K562 (cell line): Measurements from ENCODE around the gene FAM117A. TPM values are rescaled to one million over a fixed set of nuclear protein-coding genes. Genes with fewer than 3 reads are reported as not detected.

ENCODE experiments used
- ATAC-seq: fragments of 200-7000 bp; cut with Tn5 transposase; 3 replicates; pipeline ENCODE4 v1.9.1; 2020; ENCODE audit warnings: moderate library complexity
- BruUV-seq: library from RNA; stranded (reverse); fragments of 400-500 nt; replicated peaks from 2 replicates; lab custom pipeline; 2021; lab: Mats Ljungman, UMichigan
- CTCF ChIA-PET: fragments of 300-600 bp; formaldehyde crosslinking; extraction: SDS; loops from one replicate; lab custom pipeline; 2021; ENCODE audit warnings: low intra/inter-chr PET ratio; lab: Yijun Ruan, JAX
- POLR2A ChIA-PET: fragments of 300-600, 350-650 bp; sonication (Branson Sonifier 250); formaldehyde crosslinking; extraction: SDS; loops from one replicate; lab custom pipeline; 2021; ENCODE audit warnings: antibody characterized with exemption, inconsistent platforms; lab: Yijun Ruan, JAX
- DNase-seq, 4 experiments: peaks; one replicate each; pipeline versions ENCODE4 v3.0.0 to v3.0.0-alpha.2; 2011 to 2018; ENCODE audit warnings: low spot score in 3 of 4, mixed read lengths in 3 of 4; ENCODE audit errors: extremely low read depth in 1 of 4
- FAIRE-seq: peaks from 2 replicates; lab custom pipeline; 2011; peaks lifted over from hg19 to GRCh38; lab: Jason Lieb, UNC
- H2AFZ ChIP-seq: 2 replicates; pipeline ENCODE4 v1.6.0; 2011; ENCODE audit warnings: low read depth, low read length, control low read depth, inconsistent platforms
- H3K27ac ChIP-seq: fragments of 200-600 bp; 3 replicates; pipeline ENCODE4 v1.8.0; 2011; ENCODE audit warnings: low read depth, mild to moderate bottlenecking, control low read depth, inconsistent platforms, low read length, moderate library complexity, mixed read lengths; ENCODE audit errors: extremely low read depth
- H3K27me3 ChIP-seq, 2 experiments: fragments of 300-600 bp in 1 of 2; 2 replicates in 1 of 2; 3 replicates in 1 of 2; pipeline versions ENCODE4 v1.6.0 to v1.8.0; 2011; ENCODE audit warnings: inconsistent platforms in 2 of 2, low read length in 2 of 2, mild to moderate bottlenecking in 1 of 2, mixed read lengths in 1 of 2, moderate library complexity in 1 of 2; ENCODE audit not compliant: control insufficient read depth in 2 of 2, insufficient read depth in 2 of 2
- H3K36me3 ChIP-seq: fragments of 300-600 bp; 3 replicates; pipeline ENCODE4 v1.8.0; 2011; ENCODE audit warnings: mild to moderate bottlenecking, low read length, inconsistent platforms; ENCODE audit not compliant: control insufficient read depth, insufficient read depth
- H3K4me1 ChIP-seq, 2 experiments: fragments of 200-600 bp in 1 of 2; replicated peaks in 1 of 2; 2 replicates in 1 of 2; 3 replicates in 1 of 2; pipeline versions ENCODE4 v1.5.1 to v1.8.0; 2011; ENCODE audit warnings: inconsistent platforms in 2 of 2, low read length in 2 of 2, mild to moderate bottlenecking in 1 of 2, mixed read lengths in 1 of 2, moderate library complexity in 1 of 2; ENCODE audit not compliant: control insufficient read depth in 2 of 2, insufficient read depth in 2 of 2
- H3K4me2 ChIP-seq: 2 replicates; pipeline ENCODE4 v1.6.1; 2011; ENCODE audit warnings: low read length, control low read depth, inconsistent platforms, mixed read lengths; ENCODE audit not compliant: insufficient read depth
- H3K4me3 ChIP-seq: fragments of 200-600 bp; sonication (generic), shearing (Covaris generic); 2 replicates; pipeline ENCODE4 v1.5.1; 2016; ENCODE audit warnings: control low read depth, inconsistent platforms
- H3K79me2 ChIP-seq: fragments of 200-600 bp; 3 replicates; pipeline ENCODE4 v1.8.0; 2011; ENCODE audit warnings: low read length, inconsistent platforms; ENCODE audit not compliant: control insufficient read depth, insufficient read depth
- H3K9ac ChIP-seq, 2 experiments: 2 replicates each; pipeline versions ENCODE4 v1.6.0 to v1.6.1; 2011; ENCODE audit warnings: low read depth in 2 of 2, low read length in 2 of 2, control low read depth in 1 of 2, inconsistent platforms in 1 of 2, mild to moderate bottlenecking in 1 of 2, mixed read lengths in 1 of 2; ENCODE audit not compliant: insufficient read depth in 1 of 2
- H3K9me1 ChIP-seq: one replicate; pipeline ENCODE4 v1.6.0; 2011; ENCODE audit warnings: inconsistent platforms, mild to moderate bottlenecking, low read length, moderate library complexity; ENCODE audit not compliant: control insufficient read depth, insufficient read depth
- H3K9me3 ChIP-seq: replicated peaks from 2 replicates; pipeline ENCODE4 v1.5.1; 2011; ENCODE audit warnings: low read depth, low read length, inconsistent platforms; ENCODE audit not compliant: control insufficient read depth, insufficient read depth
- H4K20me1 ChIP-seq: replicated peaks from 2 replicates; pipeline ENCODE4 v1.6.1; 2011; ENCODE audit warnings: low read length, inconsistent platforms, mixed read lengths; ENCODE audit not compliant: control insufficient read depth, insufficient read depth
- ARID4B ChIP-seq: sonication (generic); formaldehyde crosslinking; IDR thresholded peaks from 2 replicates; pipeline ENCODE4 v1.8.0; 2022; ENCODE audit warnings: mild to moderate bottlenecking, missing genetic modification reagents
- EP300 ChIP-seq: IDR thresholded peaks from 2 replicates; pipeline ENCODE4 v1.6.1; 2012; ENCODE audit warnings: low read length, improper control_type of control experiment
- FUS ChIP-seq: fragments of 200-400 bp; formaldehyde crosslinking; optimal IDR thresholded peaks from 2 replicates; pipeline ENCODE3; 2017; ENCODE audit warnings: low read depth, low read length
- HEY1 ChIP-seq: fragments of 250-450 bp; sonication (Bioruptor Pico); IDR thresholded peaks from 2 replicates; pipeline ENCODE4 v1.5.0; 2020; ENCODE audit warnings: mild to moderate bottlenecking, moderate library complexity, borderline replicate concordance
- IRF1 ChIP-seq: sonication (generic); formaldehyde crosslinking; IDR thresholded peaks from 2 replicates; pipeline ENCODE4 v1.8.0; 2022; ENCODE audit warnings: missing genetic modification reagents, mild to moderate bottlenecking, borderline replicate concordance
- PRPF4 ChIP-seq: fragments of 200-400 bp; formaldehyde crosslinking; IDR thresholded peaks from one replicate; pipeline ENCODE4 v1.6.1; 2017; ENCODE audit warnings: low read length, low read depth, mild to moderate bottlenecking; ENCODE audit not compliant: insufficient read depth, poor library complexity, severe bottlenecking
- SIN3B ChIP-seq: fragments of 450-650 bp; IDR thresholded peaks from 2 replicates; pipeline ENCODE4 v1.6.1; 2017; ENCODE audit warnings: low read depth, mild to moderate bottlenecking, moderate library complexity
- THRA ChIP-seq: fragments of 450-650 bp; IDR thresholded peaks from 2 replicates; pipeline ENCODE4 v1.6.1; 2017; ENCODE audit warnings: mild to moderate bottlenecking, moderate library complexity
- VEZF1 ChIP-seq: fragments of 200-800 bp; sonication (Bioruptor generic); IDR thresholded peaks from 2 replicates; pipeline ENCODE4 v1.6.1; 2017; ENCODE audit warnings: missing genetic modification characterization, missing compliant biosample characterization
- ZBTB26 ChIP-seq: fragments of 450-650 bp; formaldehyde crosslinking; IDR thresholded peaks from 2 replicates; pipeline ENCODE4 v1.4.0; 2022; ENCODE audit warnings: missing genetic modification characterization
- WGBS: fragments of 100-300 bp; shearing (Covaris generic); methylation state at CpG from one replicate; pipeline ENCODE4 v1.1.6; 2016; ENCODE audit warnings: low coverage, mixed read lengths; ENCODE audit not compliant: insufficient coverage; ENCODE audit errors: missing lambda C conversion rate; 5-methylcytosine and 5-hydroxymethylcytosine counted together
- in situ Hi-C: fragments of 300-500 bp; cut with MboI; formaldehyde crosslinking; loops from 4 replicates; pipeline ENCODE4 v1.15.0; 2018; ENCODE audit warnings: inconsistent platforms, mixed read lengths
- intact Hi-C: fragments of 100-400 bp; cut with micrococcal nuclease; formaldehyde crosslinking; loops from 2 replicates; pipeline ENCODE4 v1.14.2; 2022
- polyA plus RNA-seq, 8 experiments: library from polyadenylated mRNA; depleted of rRNA in 4 of 8; stranded (reverse) in 5 of 8; unstranded in 3 of 8; fragments of >200 nt; fragmentation: Nextera tagmentation in 2 of 8; fragmentation: Illumina TruSeq in 1 of 8; extraction: Ambion mirVana in 2 of 8; extraction: Trizol in 1 of 8; gene quantifications; 2 replicates each; pipeline versions ENCODE4 v1.2.1 to v1.2.3, GENCODE V29; 2011 to 2014; ENCODE audit warnings: inconsistent platforms in 1 of 8, missing spikeins in 1 of 8
- total RNA-seq, 7 experiments: library from RNA; depleted of rRNA in 6 of 7; stranded (reverse); fragments of >200 nt in 6 of 7; fragmentation: Illumina TruSeq in 2 of 7; extraction: Trizol in 2 of 7; gene quantifications; 2 replicates each; pipeline versions ENCODE4 v1.2.1 to v1.2.3, GENCODE V29; 2011 to 2021; ENCODE audit warnings: low replicate concordance in 1 of 7

Gene FAM117A
- total and polyA plus RNA-seq, 9 of the 15 experiments (the other 6 are each of a cell fraction or from before 2014, with no cell fraction given): 3.1 to 79.7 (median 36.6) TPM

- H3K36me3 ChIP-seq: peaks cover 42% of the 10 kb centered on the region
- peaks cover 9% of the 10 kb centered on the region for H4K20me1 ChIP-seq
- no peaks in the 10 kb centered on the region for H3K27me3 ChIP-seq
- peak within 1 kb of the TSS; percentile 94 to 100 for H3K9ac ChIP-seq
- ATAC-seq: peak; percentile 97
- H3K9me3 ChIP-seq: no peaks in the 10 kb centered on the region
- peak; percentile 98 to 99 (median 98) for DNase-seq
- H3K4me1 ChIP-seq: peaks cover 10 to 17% of the 10 kb centered on the region in 2 experiments
- no peaks in the 10 kb centered on the region for H3K9me1 ChIP-seq
- WGBS: 1% methylated on average over 56 of the region's 59 CpGs
- no TSS peak for BruUV-seq
- intact Hi-C loops (no loop called here), in situ Hi-C loops (loop anchor here (5.0 kb wide), 1 partner anchor 81 kb away; the partner anchor contains the start of gene SLC35B1)
- POLR2A ChIA-PET: interaction anchor here (0.5 to 3.3 kb wide), 18 partner anchors 9 to 1222 kb away, joined by 3 to 18 read pairs (median 4); partner anchors contain the start of genes FAM117A and SLC35B1
- peak within 1 kb of the TSS; percentile 100 for H3K4me2 ChIP-seq
- H3K79me2 ChIP-seq: peaks cover 57% of the 10 kb centered on the region
- H2AFZ ChIP-seq: peak within 1 kb of the TSS; percentile 94
- CTCF ChIA-PET: no interaction called here
- H3K27ac ChIP-seq: peak within 1 kb of the TSS; percentile 100
- peak within 1 kb of the TSS; percentile 95 for H3K4me3 ChIP-seq
- no peak for FAIRE-seq
- TF ChIP-seq HEY1 (CRISPR knock-in tag) (no peak), IRF1 (CRISPR knock-in tag) (0 out of 2 replicates have a peak, but pooled peaks have one; percentile 48), EP300 (peak; percentile 37; the same call in 1 of the 2 replicates), ARID4B (CRISPR knock-in tag) (peak; percentile 64), PRPF4 (peak; percentile 66), THRA (no peak), ZBTB26 (CRISPR knock-in tag) (peak; percentile 15), SIN3B (peak; percentile 40; the same call in 1 of the 2 replicates), VEZF1 (peak; percentile 87), FUS (no peak)
These were observed 24.7 kb upstream of the FAM117A start, which contains the start of gene KAT7 for GRCh38 chr17:49788478-49789242. TSS of gene KAT7 (plus strand) at chr17:49788681. CDS start at chr17:49788835, 154 bp downstream.
